LNCAP (cell line): Measurements from ENCODE around the gene GSX2.

ENCODE experiments used
- TF ChIP-seq, protein P1 (sequence below): fragments of 450-650 bp; IDR thresholded peaks from 2 replicates; pipeline ENCODE4 v1.5.1; 2017; ENCODE audit warnings: mild to moderate bottlenecking

The GSX2 gene

GRCh38 chr4:54144661-54145171, 44.8 kb downstream of the GSX2 start:
- TF ChIP-seq, protein P1, sequence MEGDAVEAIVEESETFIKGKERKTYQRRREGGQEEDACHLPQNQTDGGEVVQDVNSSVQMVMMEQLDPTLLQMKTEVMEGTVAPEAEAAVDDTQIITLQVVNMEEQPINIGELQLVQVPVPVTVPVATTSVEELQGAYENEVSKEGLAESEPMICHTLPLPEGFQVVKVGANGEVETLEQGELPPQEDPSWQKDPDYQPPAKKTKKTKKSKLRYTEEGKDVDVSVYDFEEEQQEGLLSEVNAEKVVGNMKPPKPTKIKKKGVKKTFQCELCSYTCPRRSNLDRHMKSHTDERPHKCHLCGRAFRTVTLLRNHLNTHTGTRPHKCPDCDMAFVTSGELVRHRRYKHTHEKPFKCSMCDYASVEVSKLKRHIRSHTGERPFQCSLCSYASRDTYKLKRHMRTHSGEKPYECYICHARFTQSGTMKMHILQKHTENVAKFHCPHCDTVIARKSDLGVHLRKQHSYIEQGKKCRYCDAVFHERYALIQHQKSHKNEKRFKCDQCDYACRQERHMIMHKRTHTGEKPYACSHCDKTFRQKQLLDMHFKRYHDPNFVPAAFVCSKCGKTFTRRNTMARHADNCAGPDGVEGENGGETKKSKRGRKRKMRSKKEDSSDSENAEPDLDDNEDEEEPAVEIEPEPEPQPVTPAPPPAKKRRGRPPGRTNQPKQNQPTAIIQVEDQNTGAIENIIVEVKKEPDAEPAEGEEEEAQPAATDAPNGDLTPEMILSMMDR = no peak

- TF ChIP-seq, protein P1 = no peak
Measured at GRCh38 chr4:54146139-54146538, 46.2 kb downstream of the GSX2 start.

DNA sequence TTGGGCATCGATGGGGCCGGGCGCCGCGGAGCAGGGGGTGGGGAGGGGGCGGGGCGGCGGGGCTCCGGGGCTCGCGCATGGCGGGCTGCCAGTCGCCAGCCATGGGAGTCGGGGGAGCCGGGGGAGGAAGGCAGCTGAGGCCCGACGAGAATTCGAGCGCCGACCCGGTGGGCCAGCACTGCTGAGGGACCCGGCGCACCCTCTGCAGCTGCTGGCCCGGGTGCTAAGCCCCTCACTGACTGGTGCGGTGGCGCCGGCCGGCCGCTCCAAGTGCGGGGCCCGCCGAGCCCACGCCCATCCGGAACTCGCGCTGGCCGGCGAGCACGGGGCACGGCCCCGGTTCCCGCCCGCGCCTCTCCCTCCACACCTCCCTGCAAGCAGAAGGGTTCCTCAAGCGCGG, 49.4 kb downstream of the GSX2 start:
- TF ChIP-seq, protein P1 = no peak
